Activated CD4-positive, CD25-positive, alpha-beta regulatory T cell (primary cell): Measurements from ENCODE around the gene NDST1.

Experiments
- DNase-seq, 4 experiments: peaks; one replicate each; lab custom pipeline; 2025; lab: John Stamatoyannopoulos, UW

NDST1 gene

GRCh38 chr5:150606476-150606875, 98.5 kb downstream of the NDST1 start:
- DNase-seq: no peak

GRCh38 chr5:150607105-150607504, 99.2 kb downstream of the NDST1 start:
- no peak for DNase-seq
